H1 (cell line): Measurements from ENCODE around the gene TSPAN5. TPM values are rescaled to one million over a fixed set of nuclear protein-coding genes. Genes with fewer than 3 reads are reported as not detected.

Experiments
- CTCF ChIA-PET: fragments of 300-600 bp; sonication (Branson Sonifier 250); formaldehyde crosslinking; loops from one replicate; lab custom pipeline; 2021; ENCODE audit not compliant: partially characterized antibody; lab: Charles Lee
- POLR2A ChIA-PET: fragments of 300-600 bp; sonication (Branson Sonifier 250); formaldehyde crosslinking; loops from one replicate; lab custom pipeline; 2021; ENCODE audit warnings: inconsistent platforms; ENCODE audit not compliant: partially characterized antibody; lab: Charles Lee
- DNase-seq, 2 experiments: peaks; one replicate each; pipeline versions ENCODE4 v3.0.0 to v3.0.0-alpha.2; 2010 to 2022; ENCODE audit warnings: low spot score in 2 of 2, low read depth in 1 of 2, mixed read lengths in 1 of 2
- FAIRE-seq: peaks from 2 replicates; lab custom pipeline; 2011; peaks lifted over from hg19 to GRCh38; lab: Jason Lieb, UNC
- H2AFZ ChIP-seq: 2 replicates; pipeline ENCODE4 v1.8.1; 2012; ENCODE audit warnings: low read length, inconsistent platforms
- H2AK5ac ChIP-seq: 2 replicates; pipeline ENCODE4 v1.6.1; 2013; ENCODE audit warnings: low read depth, low read length
- H2BK120ac ChIP-seq: replicated peaks from 2 replicates; pipeline ENCODE3; 2013; ENCODE audit warnings: low read depth, low read length, inconsistent platforms
- H2BK12ac ChIP-seq: 2 replicates; pipeline ENCODE4 v1.6.1; 2013; ENCODE audit warnings: low read depth, low read length
- H2BK15ac ChIP-seq: 2 replicates; pipeline ENCODE4 v1.6.1; 2013; ENCODE audit warnings: low read length
- H2BK20ac ChIP-seq: 2 replicates; pipeline ENCODE4 v1.6.1; 2013; ENCODE audit warnings: low read length
- H2BK5ac ChIP-seq: 2 replicates; pipeline ENCODE4 v1.6.1; 2013; ENCODE audit warnings: low read depth, low read length
- H3K14ac ChIP-seq: 2 replicates; pipeline ENCODE4 v1.6.1; 2013; ENCODE audit warnings: inconsistent platforms; ENCODE audit not compliant: insufficient read length
- H3K18ac ChIP-seq: 2 replicates; pipeline ENCODE4 v1.6.1; 2013; ENCODE audit warnings: low read length; ENCODE audit errors: extremely low read depth
- H3K23ac ChIP-seq: 2 replicates; pipeline ENCODE4 v1.6.1; 2013; ENCODE audit warnings: inconsistent platforms; ENCODE audit not compliant: insufficient read length
- H3K23me2 ChIP-seq: 2 replicates; pipeline ENCODE4 v1.6.1; 2013; ENCODE audit warnings: low read depth, low read length
- H3K27ac ChIP-seq: 2 replicates; pipeline ENCODE4 v1.6.1; 2011; ENCODE audit warnings: low read depth, low read length, inconsistent platforms
- H3K27me3 ChIP-seq, 4 experiments: replicated peaks in 1 of 4; 1 replicate in 1 of 4; 2 replicates in 3 of 4; pipeline versions ENCODE4 v1.6.1 to v1.8.1; 2011 to 2013; ENCODE audit warnings: low read length in 3 of 4, mild to moderate bottlenecking in 3 of 4, inconsistent platforms in 2 of 4, mixed read lengths in 2 of 4, moderate library complexity in 1 of 4; ENCODE audit not compliant: control insufficient read depth in 3 of 4, insufficient read depth in 3 of 4; ENCODE audit errors: extremely low read depth in 1 of 4
- H3K36me3 ChIP-seq, 4 experiments: 2 replicates each; pipeline versions ENCODE4 v1.6.1 to v1.8.1; 2011 to 2013; ENCODE audit warnings: mild to moderate bottlenecking in 4 of 4, low read length in 3 of 4, moderate library complexity in 2 of 4, control low read depth in 1 of 4, inconsistent platforms in 1 of 4; ENCODE audit not compliant: insufficient read depth in 4 of 4, control insufficient read depth in 2 of 4
- H3K4ac ChIP-seq: replicated peaks from 2 replicates; pipeline ENCODE3; 2013; ENCODE audit warnings: low read length, low read depth, mixed read lengths, inconsistent platforms; ENCODE audit not compliant: insufficient read length
- H3K4me1 ChIP-seq, 4 experiments: replicated peaks in 1 of 4; 1 replicate in 1 of 4; 2 replicates in 3 of 4; pipeline versions ENCODE4 v1.6.1 to v1.8.1; 2011 to 2013; ENCODE audit warnings: low read length in 3 of 4, inconsistent platforms in 2 of 4, mixed read lengths in 1 of 4; ENCODE audit not compliant: insufficient read depth in 4 of 4, control insufficient read depth in 3 of 4
- H3K4me2 ChIP-seq, 2 experiments: 2 replicates each; pipeline versions ENCODE4 v1.6.1 to v1.8.1; 2011 to 2013; ENCODE audit warnings: low read depth in 2 of 2, low read length in 2 of 2, control low read depth in 1 of 2, inconsistent platforms in 1 of 2, mild to moderate bottlenecking in 1 of 2; ENCODE audit not compliant: insufficient read depth in 1 of 2
- H3K4me3 ChIP-seq, 4 experiments: fragments of 200-600, 300-600 bp in 1 of 4; sonication (generic), shearing (Covaris generic), sonication (Bioruptor Twin) in 1 of 4; 2 replicates each; pipeline versions ENCODE4 v1.5.1 to v1.8.1; 2011 to 2016; ENCODE audit warnings: low read length in 4 of 4, low read depth in 3 of 4, control low read depth in 2 of 4, inconsistent platforms in 2 of 4, mild to moderate bottlenecking in 2 of 4, mixed read lengths in 1 of 4, moderate library complexity in 1 of 4; ENCODE audit not compliant: insufficient read depth in 2 of 4; ENCODE audit errors: extremely low read depth in 1 of 4
- H3K56ac ChIP-seq: replicated peaks from 2 replicates; pipeline ENCODE3; 2013; ENCODE audit warnings: low read depth, mild to moderate bottlenecking, mixed read lengths, low read length, inconsistent platforms; ENCODE audit not compliant: insufficient read length
- H3K79me1 ChIP-seq: 2 replicates; pipeline ENCODE4 v1.6.1; 2013; ENCODE audit warnings: low read depth, low read length, control low read depth
- H3K79me2 ChIP-seq, 2 experiments: 2 replicates each; pipeline versions ENCODE4 v1.6.1 to v1.8.1; 2012 to 2013; ENCODE audit warnings: low read length in 2 of 2, mild to moderate bottlenecking in 2 of 2, inconsistent platforms in 1 of 2; ENCODE audit not compliant: insufficient read depth in 2 of 2, control insufficient read depth in 1 of 2
- H3K9ac ChIP-seq, 4 experiments: replicated peaks in 1 of 4; 1 replicate in 1 of 4; 2 replicates in 3 of 4; pipeline versions ENCODE4 v1.6.1 to v1.8.1; 2011 to 2013; ENCODE audit warnings: low read depth in 3 of 4, low read length in 3 of 4, control low read depth in 2 of 4, mild to moderate bottlenecking in 2 of 4, moderate library complexity in 2 of 4, inconsistent platforms in 1 of 4; ENCODE audit errors: extremely low read depth in 1 of 4
- H3K9me3 ChIP-seq, 2 experiments: 2 replicates each; pipeline versions ENCODE4 v1.6.1 to v1.8.1; 2012 to 2013; ENCODE audit warnings: mild to moderate bottlenecking in 2 of 2, moderate library complexity in 2 of 2, control low read depth in 1 of 2, inconsistent platforms in 1 of 2, low read depth in 1 of 2, low read length in 1 of 2, mixed read lengths in 1 of 2; ENCODE audit not compliant: insufficient read depth in 2 of 2
- H4K20me1 ChIP-seq, 2 experiments: replicated peaks in 1 of 2; 2 replicates each; pipeline versions ENCODE3 to v1.8.1; 2011 to 2013; ENCODE audit warnings: inconsistent platforms in 2 of 2, low read length in 2 of 2, mild to moderate bottlenecking in 1 of 2; ENCODE audit not compliant: insufficient read depth in 2 of 2, control insufficient read depth in 1 of 2
- H4K5ac ChIP-seq: 2 replicates; pipeline ENCODE4 v1.6.1; 2013; ENCODE audit warnings: low read length, low read depth, mixed read lengths, inconsistent platforms; ENCODE audit not compliant: insufficient read length
- H4K8ac ChIP-seq: 2 replicates; pipeline ENCODE4 v1.8.0; 2013; ENCODE audit warnings: mild to moderate bottlenecking, moderate library complexity, low read length, inconsistent platforms; ENCODE audit not compliant: insufficient read depth; ENCODE audit errors: extremely low read depth
- H4K91ac ChIP-seq: replicated peaks from 2 replicates; pipeline ENCODE3; 2013; ENCODE audit warnings: low read length, mixed read lengths, inconsistent platforms; ENCODE audit not compliant: insufficient read length
- ASH2L ChIP-seq: fragments of 200-600, 300-600 bp; sonication (generic); IDR thresholded peaks from one replicate; pipeline ENCODE4 v1.7.1; 2017; ENCODE audit warnings: low read length
- CBX5 ChIP-seq: fragments of 300-800, 300-1000 bp; sonication (generic); IDR thresholded peaks from 2 replicates; pipeline ENCODE4 v1.7.1; 2016; ENCODE audit warnings: antibody characterized with exemption, low read length, low read depth
- CBX8 ChIP-seq: fragments of 300-800, 300-1000 bp; sonication (generic); IDR thresholded peaks from 2 replicates; pipeline ENCODE4 v1.7.1; 2016; ENCODE audit warnings: low read depth, low read length, borderline replicate concordance
- CEBPB ChIP-seq: IDR thresholded peaks from 2 replicates; pipeline ENCODE4 v1.6.1; 2012; ENCODE audit warnings: low read depth, low read length
- CHD1 ChIP-seq: IDR thresholded peaks from 2 replicates; pipeline ENCODE4 v1.6.1; 2012; ENCODE audit warnings: low read depth, low read length, improper control_type of control experiment
- CHD2 ChIP-seq: IDR thresholded peaks from 2 replicates; pipeline ENCODE4 v1.6.1; 2012; ENCODE audit warnings: low read length, improper control_type of control experiment
- CTBP2 ChIP-seq: IDR thresholded peaks from 2 replicates; pipeline ENCODE4 v1.7.0; 2011; ENCODE audit warnings: borderline replicate concordance, mild to moderate bottlenecking, moderate library complexity, mixed read lengths, low read length; ENCODE audit not compliant: insufficient read depth, insufficient read length
- FOSL1 ChIP-seq: IDR thresholded peaks from 2 replicates; pipeline ENCODE4 v1.6.1; 2011; ENCODE audit warnings: mild to moderate bottlenecking, low read depth, low read length, moderate library complexity; ENCODE audit not compliant: insufficient read depth
- HDAC6 ChIP-seq: IDR thresholded peaks from one replicate; pipeline ENCODE4 v1.7.1; 2012; ENCODE audit warnings: low read depth, mild to moderate bottlenecking, inconsistent platforms, low read length, moderate library complexity
- NANOG ChIP-seq: IDR thresholded peaks from 2 replicates; pipeline ENCODE4 v1.6.1; 2011; ENCODE audit warnings: low read length, low read depth, mild to moderate bottlenecking, inconsistent platforms; ENCODE audit not compliant: insufficient read depth, poor library complexity, severe bottlenecking
- NRF1 ChIP-seq: IDR thresholded peaks from 2 replicates; pipeline ENCODE4 v1.6.1; 2011; ENCODE audit warnings: mild to moderate bottlenecking, low read depth, low read length, improper control_type of control experiment
- SP4 ChIP-seq: IDR thresholded peaks from 2 replicates; pipeline ENCODE4 v1.6.1; 2012; ENCODE audit warnings: low read length, inconsistent platforms
- TCF12 ChIP-seq: IDR thresholded peaks from 2 replicates; pipeline ENCODE4 v1.6.1; 2011; ENCODE audit warnings: low read depth, mild to moderate bottlenecking, low read length
- YY1 ChIP-seq: IDR thresholded peaks from 2 replicates; pipeline ENCODE4 v1.6.1; 2011; ENCODE audit warnings: low read depth, mild to moderate bottlenecking, low read length
- WGBS, 2 experiments: shearing (Covaris generic) in 1 of 2; methylation state at CpG; one replicate each; pipeline versions ENCODE4 v1.1.6 to v1.1.7; 2013 to 2015; ENCODE audit warnings: low lambda C conversion rate in 2 of 2, mixed read lengths in 2 of 2, inconsistent platforms in 1 of 2, low coverage in 1 of 2, missing lambda C conversion rate in 1 of 2; ENCODE audit not compliant: insufficient replicate concordance in 2 of 2, insufficient coverage in 1 of 2, insufficient read length in 1 of 2; ENCODE audit errors: extremely low coverage in 1 of 2, missing lambda C conversion rate in 1 of 2; 5-methylcytosine and 5-hydroxymethylcytosine counted together
- polyA plus RNA-seq, 7 experiments: library from polyadenylated mRNA; depleted of rRNA in 3 of 7; stranded (reverse) in 5 of 7; unstranded in 2 of 7; fragments of >200 nt in 5 of 7; fragments of 200-250 nt in 2 of 7; gene quantifications; 1 replicate in 5 of 7; 2 replicates in 1 of 7; 4 replicates in 1 of 7; pipeline versions ENCODE4 v1.2.1 to v1.2.3, GENCODE V29; 2011 to 2013; ENCODE audit warnings: missing spikeins in 2 of 7, mixed read lengths in 2 of 7
- total RNA-seq: library from RNA; stranded (reverse); fragmentation: NEBNext Ultra II Directional; extraction: Animal tissue kit (Norgen Biotek cat#: 25700); gene quantifications from 2 replicates; pipeline ENCODE4 v1.2.1, GENCODE V29; 2021

Gene TSPAN5
- total and polyA plus RNA-seq, 2 of the 8 experiments (the other 6 are each of a cell fraction or from before 2014, with no cell fraction given), result 17.6 to 21.2 TPM

- no peak overlapping the region for H4K91ac ChIP-seq
- H3K4me1 ChIP-seq, result no peaks in the 10 kb centered on the region
- no peak overlapping the region for H2AFZ ChIP-seq
- no peak for TF ChIP-seq TCF12
- TF ChIP-seq SP4, result no peak
- no peak for TF ChIP-seq NANOG
- TF ChIP-seq CBX5, result no peak
- TF ChIP-seq CHD1, result no peak
- no peak for TF ChIP-seq CEBPB
- no peak for TF ChIP-seq CBX8
- no peak for TF ChIP-seq CHD2
- TF ChIP-seq CTBP2, result no peak
- TF ChIP-seq FOSL1, result no peak
- TF ChIP-seq HDAC6, result no peak
- no peak for TF ChIP-seq ASH2L
- TF ChIP-seq NRF1, result no peak
- no peak for TF ChIP-seq YY1
- WGBS, 2 experiments, result 86% methylated on average over 10 of the region's 10 CpGs; no CpG with 5 or more reads in 1 of the 2 experiments
- H3K4me2 ChIP-seq, result no peak overlapping the region
- no peaks in the 10 kb centered on the region for H4K20me1 ChIP-seq
- no peaks in the 10 kb centered on the region for H3K23me2 ChIP-seq
- H3K79me2 ChIP-seq, result no peaks in the 10 kb centered on the region
- no peak overlapping the region for H4K5ac ChIP-seq
- no peaks in the 10 kb centered on the region for H3K36me3 ChIP-seq
- H2BK20ac ChIP-seq, result no peak overlapping the region
- FAIRE-seq (no peak), DNase-seq (no peak)
- POLR2A ChIA-PET, result no interaction called here
- peak overlapping the region; percentile 29; the same call in 1 of the 2 replicates for H4K8ac ChIP-seq
- H3K56ac ChIP-seq, result no peak overlapping the region
- H3K27me3 ChIP-seq, result no peaks in the 10 kb centered on the region
- no peak overlapping the region for H3K9ac ChIP-seq
- no peak overlapping the region for H2AK5ac ChIP-seq
- no peak overlapping the region for H2BK15ac ChIP-seq
- H3K4ac ChIP-seq, result no peak overlapping the region
- no peaks in the 10 kb centered on the region for H3K79me1 ChIP-seq
- no peaks in the 10 kb centered on the region; a peak in 1 of 4 replicates for H3K9me3 ChIP-seq
- no peak overlapping the region for H3K27ac ChIP-seq
- H3K23ac ChIP-seq, result no peak overlapping the region
- H3K4me3 ChIP-seq, result no peak overlapping the region
- H3K18ac ChIP-seq, result no peak overlapping the region
- H2BK120ac ChIP-seq, result no peak overlapping the region
- no peak overlapping the region for H3K14ac ChIP-seq
- H2BK5ac ChIP-seq, result no peak overlapping the region
- CTCF ChIA-PET, result no interaction called here
- no peak overlapping the region for H2BK12ac ChIP-seq
Measured at GRCh38 chr4:98694076-98694475, 35.7 kb upstream of the TSPAN5 start.
